ENCODE measurements around the gene GRWD1.

- TF ChIP-seq, protein P1, sequence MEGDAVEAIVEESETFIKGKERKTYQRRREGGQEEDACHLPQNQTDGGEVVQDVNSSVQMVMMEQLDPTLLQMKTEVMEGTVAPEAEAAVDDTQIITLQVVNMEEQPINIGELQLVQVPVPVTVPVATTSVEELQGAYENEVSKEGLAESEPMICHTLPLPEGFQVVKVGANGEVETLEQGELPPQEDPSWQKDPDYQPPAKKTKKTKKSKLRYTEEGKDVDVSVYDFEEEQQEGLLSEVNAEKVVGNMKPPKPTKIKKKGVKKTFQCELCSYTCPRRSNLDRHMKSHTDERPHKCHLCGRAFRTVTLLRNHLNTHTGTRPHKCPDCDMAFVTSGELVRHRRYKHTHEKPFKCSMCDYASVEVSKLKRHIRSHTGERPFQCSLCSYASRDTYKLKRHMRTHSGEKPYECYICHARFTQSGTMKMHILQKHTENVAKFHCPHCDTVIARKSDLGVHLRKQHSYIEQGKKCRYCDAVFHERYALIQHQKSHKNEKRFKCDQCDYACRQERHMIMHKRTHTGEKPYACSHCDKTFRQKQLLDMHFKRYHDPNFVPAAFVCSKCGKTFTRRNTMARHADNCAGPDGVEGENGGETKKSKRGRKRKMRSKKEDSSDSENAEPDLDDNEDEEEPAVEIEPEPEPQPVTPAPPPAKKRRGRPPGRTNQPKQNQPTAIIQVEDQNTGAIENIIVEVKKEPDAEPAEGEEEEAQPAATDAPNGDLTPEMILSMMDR (IDR thresholded peaks at IDR 0.05 in 4 of 5, conservative IDR thresholded peaks at IDR 0.05 in 1 of 5): no peak
- TF ChIP-seq POLR2A (IDR thresholded peaks at IDR 0.05): no peak
Observed at GRCh38 chr19:48458016-48458415, 12.2 kb downstream of the GRWD1 start.

All from gastrocnemius medialis (tissue), 4 donors.